HepG2 (cell line): ENCODE results near the gene MEX3D. TPM values are rescaled to one million over a fixed set of nuclear protein-coding genes. Genes with fewer than 3 reads are reported as not detected.

Experiments
- ATAC-seq: fragments of 200-7000 bp; cut with Tn5 transposase; 3 replicates; pipeline ENCODE4 v1.9.1; 2020; ENCODE audit warnings: mild to moderate bottlenecking, moderate library complexity
- BruUV-seq: library from RNA; stranded (reverse); fragments of 400-500 nt; replicated peaks from 2 replicates; lab custom pipeline; 2021; lab: Mats Ljungman, UMichigan
- CTCF ChIA-PET: fragments of 300-600 bp; formaldehyde crosslinking; extraction: SDS; loops from one replicate; lab custom pipeline; 2021; ENCODE audit warnings: low total read pairs, inconsistent platforms, low intra/inter-chr PET ratio; lab: Yijun Ruan, JAX
- POLR2A ChIA-PET: fragments of 350-600 bp; sonication (Branson Sonifier 250); formaldehyde crosslinking; loops from one replicate; lab custom pipeline; 2020; ENCODE audit warnings: antibody characterized with exemption, inconsistent platforms; lab: Yijun Ruan, JAX
- DNase-seq: peaks from one replicate; pipeline ENCODE4 v3.0.0-alpha.2; 2015; ENCODE audit warnings: low spot score
- FAIRE-seq: peaks from 3 replicates; lab custom pipeline; 2011; peaks lifted over from hg19 to GRCh38; lab: Jason Lieb, UNC
- H2AFZ ChIP-seq: one replicate; pipeline ENCODE4 v1.6.1; 2011; ENCODE audit warnings: low read length, inconsistent platforms
- H3K27ac ChIP-seq: fragments of 300-600 bp; 3 replicates; pipeline ENCODE4 v1.8.0; 2011; ENCODE audit warnings: mixed run types, mild to moderate bottlenecking, mixed read lengths, low read length, inconsistent platforms; ENCODE audit not compliant: insufficient read depth; ENCODE audit errors: extremely low read length
- H3K27me3 ChIP-seq, 2 experiments: fragments of 200-600 bp in 1 of 2; 2 replicates in 1 of 2; 3 replicates in 1 of 2; pipeline versions ENCODE4 v1.6.0 to v1.8.0; 2011; ENCODE audit warnings: low read length in 2 of 2, mild to moderate bottlenecking in 2 of 2, moderate library complexity in 2 of 2, inconsistent platforms in 1 of 2; ENCODE audit not compliant: insufficient read depth in 2 of 2, control insufficient read depth in 1 of 2
- H3K36me3 ChIP-seq, 2 experiments: fragments of 200-600 bp in 1 of 2; replicated peaks in 1 of 2; 2 replicates in 1 of 2; 3 replicates in 1 of 2; pipeline versions ENCODE4 v1.5.1 to v1.8.0; 2011; ENCODE audit warnings: low read length in 2 of 2, inconsistent platforms in 1 of 2; ENCODE audit not compliant: insufficient read depth in 2 of 2, control insufficient read depth in 1 of 2
- H3K4me1 ChIP-seq: 2 replicates; pipeline ENCODE4 v1.5.1; 2012; ENCODE audit warnings: low read length, inconsistent platforms; ENCODE audit not compliant: insufficient read depth
- H3K4me2 ChIP-seq: 2 replicates; pipeline ENCODE4 v1.6.0; 2011; ENCODE audit warnings: low read depth, low read length, inconsistent platforms
- H3K4me3 ChIP-seq, 3 experiments: fragments of 200-600 bp in 1 of 3; sonication (generic), shearing (Covaris generic) in 1 of 3; replicated peaks in 1 of 3; 2 replicates each; pipeline ENCODE4 v1.5.1; 2011 to 2016; ENCODE audit warnings: low read length in 3 of 3, inconsistent platforms in 2 of 3, low read depth in 2 of 3, mild to moderate bottlenecking in 2 of 3, control low read depth in 1 of 3, mixed read lengths in 1 of 3; ENCODE audit not compliant: insufficient read depth in 1 of 3
- H3K79me2 ChIP-seq: one replicate; pipeline ENCODE4 v1.6.1; 2011; ENCODE audit warnings: low read length, inconsistent platforms; ENCODE audit not compliant: insufficient read depth
- H3K9ac ChIP-seq: 2 replicates; pipeline ENCODE4 v1.6.0; 2011; ENCODE audit warnings: mild to moderate bottlenecking, low read depth, low read length, inconsistent platforms; ENCODE audit not compliant: insufficient read depth
- H3K9me3 ChIP-seq: 2 replicates; pipeline ENCODE4 v1.5.1; 2012; ENCODE audit warnings: mild to moderate bottlenecking, low read length
- H4K20me1 ChIP-seq: 2 replicates; pipeline ENCODE4 v1.6.0; 2011; ENCODE audit warnings: inconsistent platforms, mild to moderate bottlenecking, low read length, moderate library complexity; ENCODE audit not compliant: insufficient read depth
- CBFB ChIP-seq: sonication (generic); formaldehyde crosslinking; IDR thresholded peaks from 2 replicates; pipeline ENCODE4 v1.4.0; 2020; ENCODE audit warnings: missing genetic modification reagents
- MEIS2 ChIP-seq: sonication (generic); formaldehyde crosslinking; IDR thresholded peaks from 2 replicates; pipeline ENCODE4 v1.9.0; 2021; ENCODE audit warnings: mild to moderate bottlenecking, missing genetic modification reagents
- NCOA5 ChIP-seq: sonication (generic); formaldehyde crosslinking; IDR thresholded peaks from 2 replicates; pipeline ENCODE4 v1.4.0; 2020; ENCODE audit warnings: missing genetic modification reagents
- ZBTB21 ChIP-seq: sonication (generic); formaldehyde crosslinking; IDR thresholded peaks from 2 replicates; pipeline ENCODE4 v1.4.0; 2020; ENCODE audit warnings: missing genetic modification reagents
- ZNF335 ChIP-seq: sonication (generic); formaldehyde crosslinking; IDR thresholded peaks from 2 replicates; pipeline ENCODE4 v1.4.0; 2020; ENCODE audit warnings: missing genetic modification reagents
- ZNF460 ChIP-seq: sonication (generic); formaldehyde crosslinking; IDR thresholded peaks from 2 replicates; pipeline ENCODE4 v1.5.1; 2020; ENCODE audit warnings: missing genetic modification reagents, mild to moderate bottlenecking, borderline replicate concordance
- ZNF776 ChIP-seq: sonication (generic); formaldehyde crosslinking; IDR thresholded peaks from 2 replicates; pipeline ENCODE4 v1.4.0; 2020; ENCODE audit warnings: mild to moderate bottlenecking, missing genetic modification reagents
- whole genome bisulfite sequencing: methylation state at CpG from one replicate; pipeline ENCODE4 v1.1.6; 2017; ENCODE audit warnings: low lambda C conversion rate; 5-methylcytosine and 5-hydroxymethylcytosine counted together
- in situ Hi-C: cut with HindIII; loops from 2 replicates; pipeline ENCODE4 v1.10.0; 2017; ENCODE audit warnings: low pct_unique_long_range_greater_than_20kb; ENCODE audit not compliant: extremely low pct_ligation_motif_present
- intact Hi-C: fragments of 100-400 bp; cut with micrococcal nuclease; formaldehyde crosslinking; loops from one replicate; pipeline ENCODE4 v1.10.0; 2022; ENCODE audit not compliant: unreplicated experiment
- polyA plus RNA-seq, 8 experiments: library from polyadenylated mRNA; depleted of rRNA in 3 of 8; stranded (reverse) in 7 of 8; unstranded in 1 of 8; fragments of >200 nt; fragmentation: Illumina TruSeq in 4 of 8; extraction: Trizol in 4 of 8; gene quantifications; 2 replicates each; pipeline versions ENCODE4 v1.2.1 to v1.2.3, GENCODE V29; 2011 to 2016; ENCODE audit warnings: low read depth in 4 of 8, missing spikeins in 1 of 8, mixed read lengths in 1 of 8; ENCODE audit not compliant: insufficient read depth in 1 of 8
- total RNA-seq, 5 experiments: library from RNA; depleted of rRNA; stranded (reverse); fragments of >200 nt; fragmentation: Illumina TruSeq; extraction: Trizol; gene quantifications; 2 replicates each; pipeline ENCODE4 v1.2.3, GENCODE V29; 2016; ENCODE audit warnings: low read depth in 1 of 5
- TF ChIP-seq, protein P1 (sequence below): sonication (generic); formaldehyde crosslinking; IDR thresholded peaks from 2 replicates; pipeline ENCODE4 v1.4.0; 2020; ENCODE audit warnings: missing genetic modification reagents

MEX3D gene
- total and polyA plus RNA-seq, 2 of the 13 experiments (the other 11 are each of a cell fraction or from before 2014, with no cell fraction given), result 3.6 to 17.1 TPM

DNA sequence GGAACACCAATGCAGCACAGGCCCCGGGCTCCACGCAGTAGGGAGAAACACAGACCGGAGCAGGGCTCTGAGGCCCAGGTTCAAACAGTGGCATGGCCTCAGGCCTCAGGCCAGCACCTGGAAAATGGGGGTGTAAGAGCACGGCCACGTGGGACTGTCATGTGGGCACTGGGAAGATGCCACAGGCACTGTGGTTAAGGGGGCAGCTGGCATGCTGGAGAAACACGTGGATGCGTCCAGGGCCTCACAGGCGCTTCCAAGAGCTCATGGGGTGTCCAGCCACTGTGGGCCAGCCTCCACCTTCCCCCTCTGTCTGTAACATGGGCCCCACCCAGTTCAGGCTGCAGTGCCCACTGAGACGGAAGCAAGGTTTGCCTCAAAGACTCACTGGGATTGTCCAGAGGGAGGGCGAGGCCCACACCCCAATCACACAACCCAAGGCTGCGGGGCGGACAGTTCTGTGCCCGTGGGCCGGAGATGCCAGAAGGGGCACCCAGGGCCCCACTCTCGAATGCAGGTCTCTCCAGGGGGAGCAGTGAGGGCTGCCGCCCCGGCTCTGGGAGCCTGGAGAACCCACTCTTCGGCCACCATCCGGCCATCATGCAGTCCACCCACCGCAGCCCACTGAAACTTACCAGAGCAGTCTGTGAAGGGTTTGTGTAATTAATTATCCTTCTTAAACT is 30.8 kb upstream of the MEX3D start (continued):
- TF ChIP-seq ZNF460 (CRISPR knock-in tag), result no peak
- TF ChIP-seq MEIS2 (CRISPR knock-in tag), result no peak
- TF ChIP-seq CBFB, result no peak

DNA sequence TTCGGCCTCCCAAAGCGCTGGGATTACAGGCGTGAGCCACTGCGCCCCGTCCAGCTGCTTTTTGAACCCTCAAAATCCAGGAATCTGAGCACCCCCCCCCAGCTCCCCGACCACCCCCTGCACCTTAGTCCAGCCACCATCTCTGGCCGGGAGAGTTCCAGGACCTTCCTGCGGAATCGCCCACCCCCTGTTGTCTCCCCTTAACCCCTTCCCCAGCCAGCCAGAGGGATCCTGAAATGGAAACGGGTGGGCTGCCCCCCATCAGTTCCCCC is 25.3 kb upstream of the MEX3D start:
- TF ChIP-seq ZBTB21 (CRISPR knock-in tag) (no peak), ZNF335 (no peak), ZNF776 (CRISPR knock-in tag) (no peak), NCOA5 (CRISPR knock-in tag) (no peak)
- TF ChIP-seq, protein P1, sequence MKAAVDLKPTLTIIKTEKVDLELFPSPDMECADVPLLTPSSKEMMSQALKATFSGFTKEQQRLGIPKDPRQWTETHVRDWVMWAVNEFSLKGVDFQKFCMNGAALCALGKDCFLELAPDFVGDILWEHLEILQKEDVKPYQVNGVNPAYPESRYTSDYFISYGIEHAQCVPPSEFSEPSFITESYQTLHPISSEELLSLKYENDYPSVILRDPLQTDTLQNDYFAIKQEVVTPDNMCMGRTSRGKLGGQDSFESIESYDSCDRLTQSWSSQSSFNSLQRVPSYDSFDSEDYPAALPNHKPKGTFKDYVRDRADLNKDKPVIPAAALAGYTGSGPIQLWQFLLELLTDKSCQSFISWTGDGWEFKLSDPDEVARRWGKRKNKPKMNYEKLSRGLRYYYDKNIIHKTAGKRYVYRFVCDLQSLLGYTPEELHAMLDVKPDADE (CRISPR knock-in tag), result 0 out of 2 replicates have a peak, but pooled peaks have one; percentile 32
- FAIRE-seq (no peak), DNase-seq (no peak), ATAC-seq (no peak)
- no peaks in the 10 kb centered on the region; a peak in 1 of 5 replicates for H3K27me3 ChIP-seq
- intact Hi-C loops (loop anchor here (10.0 kb wide), 1 partner anchor 49 kb away; no protein-coding TSS in a partner anchor), in situ Hi-C loops (no loop called here)
- no peak overlapping the region for H2AFZ ChIP-seq
- H3K27ac ChIP-seq, result no peak overlapping the region
- WGBS, result 96% methylated on average over 10 of the region's 10 CpGs
- H3K4me3 ChIP-seq, result peak overlapping the region in 1 of 3 experiments; percentile 82; a peak in 3 of 6 replicates
- H3K79me2 ChIP-seq, result peaks cover 29% of the 10 kb centered on the region
- ChIA-PET POLR2A (interaction anchor here (0.6 to 2.6 kb wide), 5 partner anchors 10 to 47 kb away, joined by 3 to 22 read pairs (median 3); partner anchors contain the start of gene UQCR11), CTCF (no interaction called here)
- H3K9me3 ChIP-seq, result no peaks in the 10 kb centered on the region
- BruUV-seq, result no TSS peak
- peaks cover 36% of the 10 kb centered on the region for H3K4me1 ChIP-seq
- peaks cover 8 to 18% of the 10 kb centered on the region in 2 experiments for H3K36me3 ChIP-seq
- H4K20me1 ChIP-seq, result no peaks in the 10 kb centered on the region
- peak overlapping the region; percentile 76; the same call in 1 of the 2 replicates for H3K9ac ChIP-seq
- H3K4me2 ChIP-seq, result peak overlapping the region; percentile 95
